ENCODE measurements around the gene ASS1. TPM values are rescaled to one million over a fixed set of nuclear protein-coding genes. Genes with fewer than 3 reads are reported as not detected.

ASS1 gene
- total RNA-seq, 2 experiments from 2014 or later: 3.3 to 3.9 TPM

- ChIA-PET CTCF (no interaction called here), POLR2A (no interaction called here)
- no peak overlapping the region for H3K4me3 Mint-ChIP-seq
- H3K36me3 Mint-ChIP-seq (ENCODE audit: low read depth): no peaks in the 10 kb centered on the region
- no peaks in the 10 kb centered on the region for H3K9me3 Mint-ChIP-seq
- peaks cover 5% of the 10 kb centered on the region for H3K27me3 Mint-ChIP-seq
- DNase-seq: no peak
- H3K27ac Mint-ChIP-seq: no peak overlapping the region
- H3K4me1 Mint-ChIP-seq: no peaks in the 10 kb centered on the region
Observed at GRCh38 chr9:130408669-130409068, 36.1 kb upstream of the ASS1 start.

- H3K4me1 Mint-ChIP-seq: no peaks in the 10 kb centered on the region
- H3K27ac Mint-ChIP-seq: no peak overlapping the region
- H3K9me3 Mint-ChIP-seq: no peaks in the 10 kb centered on the region
- H3K27me3 Mint-ChIP-seq: peaks cover 5% of the 10 kb centered on the region
- H3K36me3 Mint-ChIP-seq (ENCODE audit: low read depth): no peaks in the 10 kb centered on the region
- POLR2A ChIA-PET: no interaction called here
- no peak for DNase-seq
- H3K4me3 Mint-ChIP-seq: no peak overlapping the region
- CTCF ChIA-PET: no interaction called here
Observed at GRCh38 chr9:130409246-130409645, 35.5 kb upstream of the ASS1 start.

- Mint-ChIP-seq H3K4me3 (no peak overlapping the region), H3K36me3 (ENCODE audit: low read depth) (no peaks in the 10 kb centered on the region), H3K27ac (no peak overlapping the region), H3K4me1 (no peaks in the 10 kb centered on the region), H3K9me3 (no peaks in the 10 kb centered on the region), H3K27me3 (peaks cover 5% of the 10 kb centered on the region)
- DNase-seq: no peak
- POLR2A ChIA-PET: no interaction called here
- CTCF ChIA-PET: no interaction called here
Observed at GRCh38 chr9:130410443-130410842, 34.3 kb upstream of the ASS1 start.

DNA sequence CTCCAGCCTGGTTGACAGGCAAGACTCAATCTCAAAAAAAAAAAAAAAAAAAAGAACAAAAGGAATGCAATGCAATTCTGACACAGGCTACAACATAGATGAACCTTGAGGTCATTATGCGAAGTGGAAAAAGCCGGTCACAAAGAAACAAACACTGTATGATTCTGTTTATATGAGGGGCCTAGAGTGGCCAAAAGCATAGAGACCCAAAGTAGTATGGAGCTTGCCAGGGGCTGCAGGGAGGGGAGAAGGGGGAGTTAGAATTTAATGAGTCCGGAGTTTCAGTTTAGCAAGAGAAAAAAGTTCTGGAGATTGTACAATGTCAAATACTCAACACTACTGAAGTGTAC lies 33.2 kb upstream of the ASS1 start:
- POLR2A ChIA-PET: no interaction called here
- no peaks in the 10 kb centered on the region for H3K4me1 Mint-ChIP-seq

DNA sequence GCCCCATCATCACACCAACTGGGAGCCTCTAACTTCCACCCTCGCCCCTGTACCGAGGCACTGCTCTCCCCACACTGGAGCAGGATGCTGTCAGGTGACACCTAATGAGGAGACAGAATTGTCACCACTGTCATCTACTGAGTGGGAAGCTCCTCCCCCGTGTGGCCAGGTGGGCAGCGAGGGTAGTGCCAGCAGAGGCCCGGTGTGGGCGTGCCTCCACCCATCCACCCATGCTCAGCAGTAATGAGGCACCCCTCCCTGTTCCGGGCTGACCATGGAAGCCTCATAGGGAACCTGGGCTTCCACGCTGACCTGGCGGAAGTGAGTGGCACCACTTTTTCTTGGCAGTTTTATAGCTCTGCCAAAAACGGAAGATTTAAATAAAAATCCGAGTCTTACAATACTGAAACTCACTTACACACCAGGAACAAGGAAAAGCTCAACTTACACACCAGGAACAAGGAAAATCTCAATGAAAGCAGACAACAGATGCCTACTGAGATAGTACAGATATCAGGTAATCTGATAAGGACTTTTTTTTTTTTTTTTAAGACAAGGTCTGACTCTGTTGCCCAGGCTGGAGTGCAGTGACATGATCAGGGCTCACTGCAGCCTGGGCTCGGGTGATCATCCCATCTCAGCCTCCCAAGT lies 30.6 kb upstream of the ASS1 start:
- Mint-ChIP-seq H3K27ac (no peak overlapping the region), H3K4me3 (no peak overlapping the region), H3K4me1 (no peaks in the 10 kb centered on the region), H3K36me3 (ENCODE audit: low read depth) (no peaks in the 10 kb centered on the region), H3K9me3 (no peaks in the 10 kb centered on the region), H3K27me3 (peaks cover 5% of the 10 kb centered on the region)
- ChIA-PET CTCF (interaction anchor here (0.7 kb wide), 2 partner anchors 93 to 1605 kb away, joined by 3 to 4 read pairs; no protein-coding TSS in a partner anchor), POLR2A (no interaction called here)
- no peak for DNase-seq

More for the DNA sequence above, 33.2 kb upstream of the ASS1 start:
- Mint-ChIP-seq H3K36me3 (ENCODE audit: low read depth) (no peaks in the 10 kb centered on the region), H3K27ac (no peak overlapping the region), H3K4me3 (no peak overlapping the region), H3K27me3 (peaks cover 5% of the 10 kb centered on the region), H3K9me3 (no peaks in the 10 kb centered on the region)
- CTCF ChIA-PET: no interaction called here
- DNase-seq: no peak

DNA sequence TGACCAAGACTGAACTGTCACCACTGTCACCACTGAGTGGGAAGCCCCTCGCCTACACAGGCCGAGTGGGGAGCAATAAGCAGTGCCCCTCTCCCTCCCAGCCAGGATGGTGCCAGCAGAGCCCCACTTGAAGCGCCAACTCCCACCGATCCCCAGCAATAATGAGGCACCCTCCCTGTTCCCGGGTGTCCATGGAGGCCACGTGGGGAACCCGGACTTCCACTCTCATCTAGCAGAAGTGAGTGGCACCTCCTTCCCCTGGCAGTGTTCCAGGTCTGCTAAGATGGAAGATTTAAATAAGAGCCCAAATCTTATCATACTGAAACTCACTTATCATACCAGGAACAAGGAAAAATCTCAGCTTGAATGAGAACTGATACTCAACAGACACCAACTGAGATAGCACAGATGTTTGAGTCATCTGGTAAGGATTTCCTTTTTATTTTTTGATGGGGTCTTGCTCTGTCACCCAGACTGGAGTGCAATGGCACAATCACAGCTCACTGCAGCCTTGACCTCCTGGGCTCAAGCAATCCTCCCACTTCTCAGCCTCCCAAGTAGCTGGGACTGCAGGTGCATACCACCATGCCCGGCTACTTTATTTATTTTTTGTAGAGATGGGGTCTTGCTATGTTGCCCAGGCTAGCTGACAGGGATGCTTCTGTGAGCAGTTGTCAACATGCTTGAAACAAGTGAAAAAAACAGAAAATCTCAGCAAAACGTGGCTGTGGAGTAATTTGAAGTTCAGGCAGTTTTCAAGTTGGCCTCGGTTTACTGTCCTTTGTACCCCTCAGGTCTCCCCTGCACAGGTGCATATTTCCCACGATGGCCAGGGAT lies 29.6 kb upstream of the ASS1 start:
- no peak overlapping the region for H3K27ac Mint-ChIP-seq
- H3K4me3 Mint-ChIP-seq: no peak overlapping the region
- ChIA-PET CTCF (interaction anchor here (0.7 kb wide), 1 partner anchor 94 kb away, joined by 3 read pairs; no protein-coding TSS in a partner anchor), POLR2A (no interaction called here)
- no peaks in the 10 kb centered on the region for H3K36me3 Mint-ChIP-seq (ENCODE audit: low read depth)
- no peak for DNase-seq
- no peaks in the 10 kb centered on the region for H3K9me3 Mint-ChIP-seq
- peaks cover 5% of the 10 kb centered on the region for H3K27me3 Mint-ChIP-seq
- no peaks in the 10 kb centered on the region for H3K4me1 Mint-ChIP-seq

GRCh38 chr9:130417602-130418001 lies 27.2 kb upstream of the ASS1 start:
- no peak for DNase-seq
- CTCF ChIA-PET: no interaction called here
- H3K9me3 Mint-ChIP-seq: no peaks in the 10 kb centered on the region

DNA sequence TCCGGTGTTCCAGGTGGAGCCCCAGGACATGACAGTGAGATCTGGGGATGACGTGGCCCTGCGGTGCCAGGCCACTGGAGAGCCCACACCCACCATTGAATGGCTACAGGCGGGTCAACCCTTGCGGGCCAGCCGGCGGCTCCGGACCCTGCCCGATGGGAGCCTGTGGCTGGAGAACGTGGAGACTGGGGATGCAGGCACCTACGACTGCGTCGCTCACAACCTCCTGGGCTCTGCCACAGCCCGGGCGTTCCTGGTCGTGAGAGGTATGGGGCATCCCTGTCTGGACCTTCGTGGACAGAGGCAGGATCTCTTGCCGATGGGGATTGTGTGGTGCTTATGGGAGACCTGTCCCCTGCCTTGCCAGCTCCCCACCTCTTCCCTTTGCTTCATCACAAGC lies 26.0 kb upstream of the ASS1 start:
- no peak overlapping the region for H3K27ac Mint-ChIP-seq
- DNase-seq: no peak
- ChIA-PET POLR2A (no interaction called here), CTCF (no interaction called here)
- no peaks in the 10 kb centered on the region for H3K4me1 Mint-ChIP-seq
- H3K9me3 Mint-ChIP-seq: no peaks in the 10 kb centered on the region
- H3K27me3 Mint-ChIP-seq: no peaks in the 10 kb centered on the region
- H3K36me3 Mint-ChIP-seq (ENCODE audit: low read depth): no peaks in the 10 kb centered on the region
- H3K4me3 Mint-ChIP-seq: no peak overlapping the region

More at GRCh38 chr9:130417602-130418001, 27.2 kb upstream of the ASS1 start:
- no peaks in the 10 kb centered on the region for H3K36me3 Mint-ChIP-seq (ENCODE audit: low read depth)
- no peaks in the 10 kb centered on the region for H3K4me1 Mint-ChIP-seq
- no peak overlapping the region for H3K27ac Mint-ChIP-seq
- H3K4me3 Mint-ChIP-seq: no peak overlapping the region
- H3K27me3 Mint-ChIP-seq: peaks cover 3% of the 10 kb centered on the region
- POLR2A ChIA-PET: no interaction called here

DNA sequence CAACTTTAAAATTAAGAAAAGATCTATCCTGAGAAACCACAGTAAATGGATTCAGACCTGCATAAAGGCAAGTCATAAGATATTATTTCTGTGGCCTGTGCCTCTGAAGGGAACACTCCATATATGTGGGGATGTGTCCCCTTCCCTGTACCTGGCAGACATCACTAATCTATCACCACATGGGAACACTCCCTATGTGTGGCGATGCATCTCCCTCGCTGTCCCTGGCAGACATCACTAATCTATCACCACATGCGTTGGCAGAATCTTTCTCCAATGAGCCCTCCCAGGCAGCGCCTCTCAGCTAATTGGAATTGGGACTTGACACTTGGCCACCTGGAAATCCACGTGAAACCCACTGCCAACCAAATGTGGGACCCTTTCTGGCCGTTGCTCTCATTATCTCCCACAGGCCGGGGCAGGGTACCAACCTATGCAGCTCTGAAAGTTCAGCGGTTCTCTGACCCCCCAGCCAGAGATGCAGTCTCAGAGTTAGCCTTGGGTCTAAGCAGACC lies 25.2 kb upstream of the ASS1 start:
- DNase-seq: no peak
- no peak overlapping the region for H3K27ac Mint-ChIP-seq
- H3K9me3 Mint-ChIP-seq: no peaks in the 10 kb centered on the region
- no peaks in the 10 kb centered on the region for H3K36me3 Mint-ChIP-seq (ENCODE audit: low read depth)
- H3K4me3 Mint-ChIP-seq: no peak overlapping the region
- POLR2A ChIA-PET: no interaction called here
- no peaks in the 10 kb centered on the region for H3K4me1 Mint-ChIP-seq
- CTCF ChIA-PET: interaction anchor here (0.6 to 0.7 kb wide), 2 partner anchors 178 to 369 kb away, joined by 3 read pairs; no protein-coding TSS in a partner anchor
- no peaks in the 10 kb centered on the region for H3K27me3 Mint-ChIP-seq

DNA sequence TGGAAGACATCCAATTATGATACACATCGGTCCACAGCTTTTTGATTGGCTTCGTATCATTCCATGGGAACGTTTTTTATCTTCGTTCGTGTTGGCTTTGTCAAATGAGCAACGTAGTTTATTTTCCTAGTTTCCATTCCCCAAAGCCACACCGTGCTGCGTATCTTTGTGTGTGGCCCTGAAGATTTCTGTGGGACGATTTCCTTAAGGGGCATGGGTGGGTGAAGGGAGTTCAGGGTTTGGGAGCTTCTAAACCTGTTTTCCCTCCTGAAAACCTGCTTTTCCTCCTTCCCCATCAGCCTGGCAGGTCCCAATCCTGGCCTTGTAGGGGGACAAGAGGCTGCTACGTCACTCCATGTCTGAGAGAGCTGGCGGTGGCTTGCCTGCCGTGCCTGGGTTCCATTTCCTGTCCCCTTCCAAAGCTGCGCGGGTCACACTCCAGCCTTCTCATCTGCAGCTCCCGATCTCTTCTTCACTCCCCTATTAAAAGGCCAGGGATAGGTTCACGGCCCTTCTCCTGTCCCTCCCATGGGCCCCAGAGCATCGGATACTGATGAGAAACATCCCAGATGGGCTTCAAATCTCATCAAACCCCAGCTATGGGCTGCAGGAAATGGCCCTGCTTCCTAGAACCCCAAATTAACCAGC lies 23.5 kb upstream of the ASS1 start:
- Mint-ChIP-seq H3K9me3 (no peaks in the 10 kb centered on the region), H3K36me3 (ENCODE audit: low read depth) (no peaks in the 10 kb centered on the region), H3K27me3 (no peaks in the 10 kb centered on the region), H3K4me3 (no peak overlapping the region), H3K27ac (no peak overlapping the region), H3K4me1 (no peaks in the 10 kb centered on the region)
- no peak for DNase-seq
- ChIA-PET CTCF (interaction anchor here (0.6 kb wide), 1 partner anchor 17 kb away, joined by 3 read pairs; no protein-coding TSS in a partner anchor), POLR2A (no interaction called here)

DNA sequence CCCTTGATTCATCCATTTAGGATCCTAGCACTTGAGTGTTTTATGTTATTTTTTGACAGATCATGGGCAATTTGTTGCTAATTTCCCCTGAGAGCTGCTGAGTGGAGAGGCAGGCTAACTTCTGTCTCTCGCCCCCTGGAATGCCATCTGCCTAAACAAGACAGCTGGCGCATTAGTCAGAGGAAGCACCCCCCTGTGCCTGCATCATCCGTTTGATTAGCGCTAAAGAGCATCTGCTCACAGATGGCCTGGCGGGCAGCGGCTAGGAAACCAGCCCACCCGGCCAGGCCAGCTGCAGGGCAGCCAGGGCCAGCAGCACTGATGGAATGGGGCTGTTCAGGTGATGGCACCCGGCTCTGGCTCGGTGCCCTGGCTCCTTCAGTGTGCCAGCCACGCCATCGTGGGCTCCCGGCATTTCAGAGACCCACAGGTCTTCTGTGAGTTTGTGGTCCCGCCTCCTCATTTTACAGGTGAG lies 22.9 kb upstream of the ASS1 start:
- Mint-ChIP-seq H3K27ac (no peak overlapping the region), H3K36me3 (ENCODE audit: low read depth) (no peaks in the 10 kb centered on the region), H3K4me3 (no peak overlapping the region), H3K27me3 (no peaks in the 10 kb centered on the region), H3K4me1 (no peaks in the 10 kb centered on the region), H3K9me3 (no peaks in the 10 kb centered on the region)
- DNase-seq: no peak
- POLR2A ChIA-PET: no interaction called here
- CTCF ChIA-PET: interaction anchor here (0.6 kb wide), 1 partner anchor 16 kb away, joined by 3 read pairs; no protein-coding TSS in a partner anchor

DNA sequence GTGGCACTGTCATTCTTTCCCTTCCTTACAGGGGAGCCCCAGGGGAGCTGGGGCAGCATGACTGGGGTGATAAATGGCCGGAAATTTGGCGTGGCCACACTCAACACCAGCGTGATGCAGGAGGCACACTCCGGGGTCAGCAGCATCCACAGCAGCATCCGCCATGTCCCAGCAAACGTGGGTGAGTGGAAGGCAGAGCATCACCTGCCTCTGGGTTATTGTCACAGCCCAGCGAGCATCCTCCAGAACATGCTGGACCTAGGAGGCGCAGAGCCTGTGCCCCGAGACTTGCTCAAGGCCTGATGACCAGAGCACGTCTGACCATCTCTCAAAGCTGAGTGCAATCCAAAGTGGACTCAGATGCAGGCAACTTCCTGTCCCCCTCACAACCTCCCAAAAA lies 22.2 kb upstream of the ASS1 start:
- H3K4me3 Mint-ChIP-seq: no peak overlapping the region
- ChIA-PET CTCF (no interaction called here), POLR2A (no interaction called here)
- no peaks in the 10 kb centered on the region for H3K27me3 Mint-ChIP-seq
- H3K9me3 Mint-ChIP-seq: no peaks in the 10 kb centered on the region
- no peaks in the 10 kb centered on the region for H3K4me1 Mint-ChIP-seq
- H3K36me3 Mint-ChIP-seq (ENCODE audit: low read depth): no peaks in the 10 kb centered on the region
- H3K27ac Mint-ChIP-seq: no peak overlapping the region
- DNase-seq: no peak

- ChIA-PET POLR2A (no interaction called here), CTCF (interaction anchor here (0.6 kb wide), 1 partner anchor 248 kb away, joined by 3 read pairs; no protein-coding TSS in a partner anchor)
- no peaks in the 10 kb centered on the region for H3K36me3 Mint-ChIP-seq (ENCODE audit: low read depth)
- H3K27ac Mint-ChIP-seq: no peak overlapping the region
- H3K9me3 Mint-ChIP-seq: no peaks in the 10 kb centered on the region
- no peaks in the 10 kb centered on the region for H3K27me3 Mint-ChIP-seq
- H3K4me1 Mint-ChIP-seq: no peaks in the 10 kb centered on the region
- no peak for DNase-seq
- no peak overlapping the region for H3K4me3 Mint-ChIP-seq
Observed at GRCh38 chr9:130423272-130423671, 21.5 kb upstream of the ASS1 start.

All from activated CD4-positive, alpha-beta T cell treated with anti-CD3 and anti-CD28 coated beads, Interleukin-2, amount 10 ng/mL, durations not matched to agents 7 days and 5 days (primary cell).